Measurements from ENCODE around the gene LMF1.

LMF1 gene

GRCh38 chr16:1001096-1001495 is 30.3 kb upstream of the LMF1 start:
- Histone ChIP-seq H3K9me3 (ENCODE audit: control insufficient read depth, insufficient read depth, low read length) (no peaks in the 10 kb centered on the region), H3F3A (ENCODE audit: control insufficient read depth, insufficient read depth) (no peaks in the 10 kb centered on the region), H3K27me3 (ENCODE audit: control insufficient read depth, low read length) (peaks cover 17% of the 10 kb centered on the region), H4K20me1 (ENCODE audit: control insufficient read depth, insufficient read depth, low read depth, low read length) (no peaks in the 10 kb centered on the region), H3K9me2 (replicated peaks; ENCODE audit: control insufficient read depth, low read length) (no peaks in the 10 kb centered on the region), H3K36me3 (ENCODE audit: control insufficient read depth, low read length) (no peaks in the 10 kb centered on the region), H3K27ac (ENCODE audit: low read depth, low read length) (no peak overlapping the region), H3K4me2 (ENCODE audit: low read length) (no peak overlapping the region), H3K4me1 (ENCODE audit: control insufficient read depth, low read length) (no peaks in the 10 kb centered on the region), H3K4me3 (ENCODE audit: low read length) (no peak overlapping the region), H3K79me2 (ENCODE audit: control insufficient read depth, low read length) (no peaks in the 10 kb centered on the region)
- TF ChIP-seq EZH2phosphoT487 (IDR thresholded peaks at IDR 0.05; ENCODE audit: borderline replicate concordance, low read length): no peak
- TF ChIP-seq CTCF (IDR thresholded peaks at IDR 0.05; ENCODE audit: low read depth, low read length, poor library complexity, severe bottlenecking): no peak

- Histone ChIP-seq H3K4me2 (ENCODE audit: low read length) (no peak overlapping the region), H3K9me3 (ENCODE audit: control insufficient read depth, insufficient read depth, low read length) (no peaks in the 10 kb centered on the region), H3K4me1 (ENCODE audit: control insufficient read depth, low read length) (no peaks in the 10 kb centered on the region), H3F3A (ENCODE audit: control insufficient read depth, insufficient read depth) (no peaks in the 10 kb centered on the region), H3K9me2 (replicated peaks; ENCODE audit: control insufficient read depth, low read length) (no peaks in the 10 kb centered on the region), H3K36me3 (ENCODE audit: control insufficient read depth, low read length) (no peaks in the 10 kb centered on the region), H3K79me2 (ENCODE audit: control insufficient read depth, low read length) (no peaks in the 10 kb centered on the region), H3K27ac (ENCODE audit: low read depth, low read length) (no peak overlapping the region), H3K4me3 (ENCODE audit: low read length) (no peak overlapping the region), H4K20me1 (ENCODE audit: control insufficient read depth, insufficient read depth, low read depth, low read length) (no peaks in the 10 kb centered on the region), H3K27me3 (ENCODE audit: control insufficient read depth, low read length) (peaks cover 21% of the 10 kb centered on the region)
- TF ChIP-seq CTCF (IDR thresholded peaks at IDR 0.05; ENCODE audit: low read depth, low read length, poor library complexity, severe bottlenecking) (no peak), EZH2phosphoT487 (IDR thresholded peaks at IDR 0.05; ENCODE audit: borderline replicate concordance, low read length) (no peak)
Measured at GRCh38 chr16:1000608-1001007, 29.8 kb upstream of the LMF1 start.

- H3K79me2 ChIP-seq (ENCODE audit: control insufficient read depth, low read length): no peaks in the 10 kb centered on the region
- H3K4me2 ChIP-seq (ENCODE audit: low read length): no peak overlapping the region
- H3K4me3 ChIP-seq (ENCODE audit: low read length): no peak overlapping the region
- H3K9me3 ChIP-seq (ENCODE audit: control insufficient read depth, insufficient read depth, low read length): no peaks in the 10 kb centered on the region
- H4K20me1 ChIP-seq (ENCODE audit: control insufficient read depth, insufficient read depth, low read depth, low read length): no peaks in the 10 kb centered on the region
- no peak overlapping the region for H3K27ac ChIP-seq (ENCODE audit: low read depth, low read length)
- H3K27me3 ChIP-seq (ENCODE audit: control insufficient read depth, low read length): peaks cover 21% of the 10 kb centered on the region
- no peaks in the 10 kb centered on the region for H3K9me2 ChIP-seq (replicated peaks; ENCODE audit: control insufficient read depth, low read length)
- no peaks in the 10 kb centered on the region for H3K36me3 ChIP-seq (ENCODE audit: control insufficient read depth, low read length)
- TF ChIP-seq EZH2phosphoT487 (IDR thresholded peaks at IDR 0.05; ENCODE audit: borderline replicate concordance, low read length): no peak
- TF ChIP-seq CTCF (IDR thresholded peaks at IDR 0.05; ENCODE audit: low read depth, low read length, poor library complexity, severe bottlenecking): no peak
- no peaks in the 10 kb centered on the region for H3F3A ChIP-seq (ENCODE audit: control insufficient read depth, insufficient read depth)
- H3K4me1 ChIP-seq (ENCODE audit: control insufficient read depth, low read length): no peaks in the 10 kb centered on the region
Measured at GRCh38 chr16:999677-1000076, 28.9 kb upstream of the LMF1 start.

- H3K4me3 ChIP-seq (ENCODE audit: low read length): no peak overlapping the region
- H3K4me1 ChIP-seq (ENCODE audit: control insufficient read depth, low read length): no peaks in the 10 kb centered on the region
- no peak overlapping the region for H3K4me2 ChIP-seq (ENCODE audit: low read length)
- peaks cover 21% of the 10 kb centered on the region for H3K27me3 ChIP-seq (ENCODE audit: control insufficient read depth, low read length)
- no peaks in the 10 kb centered on the region for H3K36me3 ChIP-seq (ENCODE audit: control insufficient read depth, low read length)
- no peak overlapping the region for H3K27ac ChIP-seq (ENCODE audit: low read depth, low read length)
- no peaks in the 10 kb centered on the region for H3K9me2 ChIP-seq (replicated peaks; ENCODE audit: control insufficient read depth, low read length)
- TF ChIP-seq EZH2phosphoT487 (IDR thresholded peaks at IDR 0.05; ENCODE audit: borderline replicate concordance, low read length) (no peak), CTCF (IDR thresholded peaks at IDR 0.05; ENCODE audit: low read depth, low read length, poor library complexity, severe bottlenecking) (no peak)
- no peaks in the 10 kb centered on the region for H3K79me2 ChIP-seq (ENCODE audit: control insufficient read depth, low read length)
- H4K20me1 ChIP-seq (ENCODE audit: control insufficient read depth, insufficient read depth, low read depth, low read length): no peaks in the 10 kb centered on the region
- H3F3A ChIP-seq (ENCODE audit: control insufficient read depth, insufficient read depth): no peaks in the 10 kb centered on the region
- H3K9me3 ChIP-seq (ENCODE audit: control insufficient read depth, insufficient read depth, low read length): no peaks in the 10 kb centered on the region
Measured at GRCh38 chr16:998615-999014, 27.8 kb upstream of the LMF1 start.

Data from DOHH2 (cell line).